GM21423 (cell line): ENCODE measurements around the gene RFTN1.

Source experiments
- ATAC-seq: cut with Tn5 transposase; IDR thresholded peaks from one replicate; pipeline ENCODE4 v1.9.1; 2021; ENCODE audit warnings: mild to moderate bottlenecking, moderate library complexity; ENCODE audit not compliant: unreplicated experiment

The RFTN1 gene

GRCh38 chr3:16337856-16338540, 175.5 kb downstream of the RFTN1 start:
- ATAC-seq: peak; percentile 93

- ATAC-seq: no peak
Measured at GRCh38 chr3:16336825-16337224, 176.7 kb downstream of the RFTN1 start.

GRCh38 chr3:16335772-16336645, 177.5 kb downstream of the RFTN1 start:
- ATAC-seq: no peak

GRCh38 chr3:16335333-16335732, 178.2 kb downstream of the RFTN1 start:
- no peak for ATAC-seq

- ATAC-seq: no peak
Measured at GRCh38 chr3:16334909-16335308, 178.6 kb downstream of the RFTN1 start.

- ATAC-seq: no peak
Measured at GRCh38 chr3:16332904-16333426, 180.5 kb downstream of the RFTN1 start.

- ATAC-seq: no peak
Measured at GRCh38 chr3:16331319-16331883, 182.1 kb downstream of the RFTN1 start.

- no peak for ATAC-seq
Measured at GRCh38 chr3:16330351-16330750, 183.1 kb downstream of the RFTN1 start.

GRCh38 chr3:16329826-16330129, 183.7 kb downstream of the RFTN1 start:
- no peak for ATAC-seq

GRCh38 chr3:16329036-16329825, 184.3 kb downstream of the RFTN1 start:
- ATAC-seq: no peak

- ATAC-seq: no peak
Measured at GRCh38 chr3:16328124-16328523, 185.4 kb downstream of the RFTN1 start.

- no peak for ATAC-seq
Measured at GRCh38 chr3:16326724-16327349, 186.7 kb downstream of the RFTN1 start.

- ATAC-seq: no peak
Measured at GRCh38 chr3:16325850-16326249, 187.6 kb downstream of the RFTN1 start.

GRCh38 chr3:16323737-16324136, 189.8 kb downstream of the RFTN1 start:
- ATAC-seq: no peak

GRCh38 chr3:16322189-16322588, 191.3 kb downstream of the RFTN1 start:
- ATAC-seq: no peak

GRCh38 chr3:16320711-16321110, 192.8 kb downstream of the RFTN1 start:
- ATAC-seq: no peak

- ATAC-seq: no peak
Measured at GRCh38 chr3:16319723-16320122, 193.8 kb downstream of the RFTN1 start.

- ATAC-seq: no peak
Measured at GRCh38 chr3:16319307-16319706, 194.2 kb downstream of the RFTN1 start.

GRCh38 chr3:16318176-16318575, 195.3 kb downstream of the RFTN1 start:
- ATAC-seq: no peak

GRCh38 chr3:16317561-16317945, 195.9 kb downstream of the RFTN1 start:
- ATAC-seq: no peak
